GM21717 (cell line): ENCODE measurements around the gene NLRC3.
"Not testable (repeated sequence)": the region's sequence is repeated elsewhere in the genome, so short reads cannot be mapped to it uniquely, and the experiment has no call there.

Experiments used
- ATAC-seq: cut with Tn5 transposase; IDR thresholded peaks from one replicate; pipeline ENCODE4 v1.9.1; 2021; ENCODE audit warnings: mild to moderate bottlenecking, moderate library complexity; ENCODE audit not compliant: unreplicated experiment

NLRC3 gene

GRCh38 chr16:3515897-3516296 lies 61.3 kb downstream of the NLRC3 start:
- no peak for ATAC-seq

DNA sequence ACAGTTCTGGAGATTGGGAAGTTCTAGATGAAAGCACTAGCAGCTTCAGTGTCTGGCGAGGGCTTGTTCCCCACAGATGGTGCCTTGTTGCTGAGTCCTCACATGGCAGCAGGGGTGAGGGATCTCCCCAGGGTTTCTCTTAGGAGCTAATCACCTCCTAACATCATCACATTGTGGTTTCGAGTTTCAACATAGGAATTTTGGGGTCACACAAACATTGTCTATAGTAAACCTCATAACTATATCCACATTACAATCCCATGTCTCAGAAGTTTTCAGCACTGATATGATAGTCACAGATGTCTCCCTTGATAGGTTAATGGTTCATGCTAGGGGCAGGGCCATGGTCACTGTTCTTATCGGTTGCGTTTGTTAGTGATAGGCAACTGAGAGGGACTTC lies 62.6 kb downstream of the NLRC3 start:
- no peak for ATAC-seq

DNA sequence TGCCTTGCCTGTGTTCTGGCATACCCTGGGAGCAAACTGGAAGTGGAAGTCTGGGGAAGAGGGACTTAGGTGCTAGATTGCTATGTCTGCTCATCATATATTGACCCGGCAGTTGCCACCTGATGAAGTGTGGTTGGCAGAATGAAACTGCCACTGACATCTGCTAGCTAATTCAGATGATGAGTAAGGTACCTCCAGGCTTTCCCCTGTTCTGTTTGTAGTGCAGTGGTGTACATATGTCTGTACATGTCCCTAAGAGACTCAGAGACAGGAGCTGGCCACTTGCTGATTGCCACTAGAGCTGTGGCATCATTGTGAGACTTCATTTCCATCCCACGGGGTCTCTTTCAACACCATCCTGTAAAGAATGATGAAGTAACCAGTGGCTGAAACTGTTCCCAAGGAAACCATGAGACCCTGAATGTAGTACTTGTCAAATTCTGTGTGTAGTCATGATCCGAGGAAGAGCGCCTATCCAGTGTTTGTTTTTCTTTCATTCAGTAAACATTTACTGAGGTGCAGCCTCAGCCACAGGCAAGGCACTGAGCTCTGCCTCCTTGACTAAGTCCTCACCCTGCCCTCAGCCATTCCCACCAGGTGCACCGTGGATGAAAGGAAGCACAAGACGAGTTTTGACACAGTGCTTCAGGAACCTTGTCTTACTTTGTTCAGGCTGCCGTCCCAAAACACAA lies 63.2 kb downstream of the NLRC3 start:
- ATAC-seq: no peak

GRCh38 chr16:3511286-3512180 lies 65.7 kb downstream of the NLRC3 start:
- no peak for ATAC-seq

DNA sequence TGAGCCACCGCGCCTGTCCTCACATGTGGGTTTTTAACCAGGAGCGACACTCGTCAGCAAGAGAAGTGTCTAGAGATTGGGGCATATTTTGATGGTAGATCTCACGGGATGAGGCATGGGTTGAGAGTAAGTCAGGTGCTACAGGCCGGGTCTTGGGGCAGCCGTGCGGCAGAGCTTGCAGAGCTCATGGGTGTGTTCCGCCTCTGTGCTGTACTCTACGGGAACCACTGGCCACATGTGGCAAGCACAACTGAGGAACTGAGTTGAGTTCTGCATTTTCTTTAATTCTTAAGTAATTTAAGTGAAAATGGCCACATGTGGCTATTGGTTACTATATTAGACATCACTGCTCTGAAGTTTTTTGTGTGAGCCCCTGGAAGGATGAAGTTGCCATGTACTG lies 66.8 kb downstream of the NLRC3 start:
- no peak for ATAC-seq

DNA sequence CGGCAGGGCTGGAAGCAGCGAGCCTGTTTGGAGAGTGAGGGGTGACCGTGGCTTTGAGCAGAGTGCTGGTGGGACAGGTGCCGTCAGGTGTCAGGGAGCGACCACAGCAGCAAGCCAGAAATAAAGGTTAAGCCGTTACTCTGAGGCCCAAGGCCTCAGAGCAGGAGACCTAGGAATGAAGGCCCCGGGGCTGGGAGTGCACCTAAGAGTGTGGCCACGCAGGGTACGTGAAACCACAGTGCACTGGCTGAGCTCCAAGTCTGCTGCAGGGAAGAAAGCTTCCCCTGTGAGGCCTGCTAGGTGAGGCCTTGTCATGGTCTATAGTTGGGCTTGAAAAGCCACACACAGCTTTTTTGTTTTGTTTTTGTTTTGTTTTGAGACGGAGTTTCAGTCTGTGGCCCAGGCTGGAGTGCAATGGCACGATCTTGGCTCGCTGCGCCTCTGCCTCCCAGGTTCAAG lies 67.7 kb downstream of the NLRC3 start:
- ATAC-seq: peak; percentile 76

DNA sequence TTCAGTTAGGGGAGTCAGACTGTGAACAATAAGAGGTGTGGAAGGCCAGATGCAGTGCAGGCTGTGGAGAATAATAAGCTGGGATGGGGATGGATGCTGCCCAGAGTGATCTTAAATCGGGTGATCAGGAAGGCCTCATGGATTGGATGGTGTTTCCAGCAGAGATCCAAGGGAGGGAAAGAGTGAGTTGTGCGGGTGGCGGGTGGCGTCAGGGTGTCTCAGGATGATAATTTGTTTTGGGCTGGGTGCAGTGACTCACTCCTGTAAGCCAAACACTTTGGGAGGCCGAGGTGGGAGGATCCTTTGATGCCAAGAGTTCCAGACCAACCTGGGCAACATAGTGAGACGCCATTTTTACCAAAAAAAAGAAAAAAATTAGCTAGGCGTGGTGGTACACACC lies 68.5 kb downstream of the NLRC3 start:
- ATAC-seq: no peak

GRCh38 chr16:3503523-3503922 lies 73.7 kb downstream of the NLRC3 start:
- ATAC-seq: no peak

DNA sequence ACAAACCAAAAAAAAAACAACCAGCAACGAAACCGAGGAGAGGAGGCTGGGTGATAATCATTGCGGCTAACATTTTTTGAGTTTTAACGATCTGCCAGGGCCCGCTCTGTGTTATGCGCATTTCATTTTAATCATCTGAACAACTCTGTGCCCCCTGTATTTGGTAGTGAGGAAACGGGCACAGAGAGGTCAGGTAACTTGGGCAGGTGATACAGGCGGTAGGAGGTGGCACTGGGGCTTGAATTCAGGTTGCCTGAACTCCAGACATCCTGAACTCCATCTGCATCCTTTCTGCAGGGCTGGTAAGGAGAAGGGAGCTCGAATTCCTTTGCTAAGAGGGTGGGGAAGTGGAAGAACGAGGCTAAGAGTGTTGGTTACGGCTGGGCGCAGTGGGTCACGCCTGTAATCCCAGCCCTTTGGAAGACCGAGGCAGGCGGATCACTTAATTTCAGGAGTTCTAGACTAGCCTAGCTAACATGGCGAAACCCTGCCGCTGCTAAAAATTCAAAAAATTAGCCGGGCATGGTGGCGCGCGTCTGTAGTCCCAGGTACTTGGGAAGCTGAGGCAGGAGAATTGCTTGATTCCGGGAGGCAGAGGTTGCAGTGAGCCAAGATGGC lies 75.3 kb downstream of the NLRC3 start:
- ATAC-seq: no peak

DNA sequence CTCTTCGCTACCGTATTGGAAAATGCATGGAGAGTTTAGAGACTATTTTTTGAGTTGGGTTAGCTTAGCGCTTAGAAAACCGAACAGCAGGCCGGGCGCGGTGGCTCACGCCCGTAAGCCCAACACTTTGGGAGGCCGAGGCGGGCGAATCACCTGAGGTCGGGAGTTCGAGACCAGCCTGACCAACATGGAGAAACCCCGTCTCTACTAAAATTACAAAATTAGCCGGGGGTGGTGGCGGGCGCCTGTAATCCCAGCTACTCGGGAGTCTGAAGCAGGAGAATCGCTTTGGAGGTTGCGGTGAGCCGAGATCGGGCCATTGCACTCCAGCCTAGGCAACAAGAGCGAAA lies 75.8 kb downstream of the NLRC3 start:
- ATAC-seq: not testable (repeated sequence)

DNA sequence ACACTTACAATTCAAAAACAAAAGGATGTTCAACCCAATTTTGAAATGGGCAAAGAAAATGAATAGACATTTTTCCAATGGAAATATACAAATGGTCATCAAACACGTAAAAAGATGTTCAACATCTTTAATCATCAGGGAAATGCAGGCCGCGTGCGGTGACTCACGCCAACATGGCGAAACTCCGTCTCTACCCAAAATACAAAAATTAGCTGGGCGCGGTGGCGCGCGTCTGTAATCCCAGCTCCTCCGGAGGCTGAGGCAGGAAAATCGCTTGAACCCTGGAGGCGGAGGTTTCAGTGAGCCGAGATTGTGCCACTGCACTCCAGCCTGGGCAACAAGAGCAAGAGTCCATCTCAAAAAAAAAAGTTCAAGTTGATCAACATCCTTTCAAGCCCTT lies 78.2 kb downstream of the NLRC3 start:
- ATAC-seq: no peak

DNA sequence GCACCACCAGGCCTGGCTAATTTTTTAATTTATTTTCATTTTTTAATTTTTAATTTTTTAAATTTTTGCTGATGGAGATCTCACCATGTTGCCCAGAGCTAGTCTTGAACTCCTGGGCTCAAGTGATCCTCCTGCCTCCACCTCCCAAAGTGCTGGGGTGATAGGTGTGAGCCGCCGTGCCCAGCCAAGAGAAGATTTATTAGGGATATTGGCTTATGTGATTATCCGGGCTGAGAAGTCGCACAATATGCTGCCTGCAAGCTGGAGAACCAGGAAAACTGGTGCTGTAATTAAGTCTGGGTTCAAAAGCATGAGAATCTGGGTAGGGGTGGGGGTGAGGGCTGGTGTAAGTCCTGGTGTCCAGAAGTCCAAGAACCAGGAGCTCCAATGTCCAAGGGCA lies 79.4 kb downstream of the NLRC3 start:
- ATAC-seq: no peak

DNA sequence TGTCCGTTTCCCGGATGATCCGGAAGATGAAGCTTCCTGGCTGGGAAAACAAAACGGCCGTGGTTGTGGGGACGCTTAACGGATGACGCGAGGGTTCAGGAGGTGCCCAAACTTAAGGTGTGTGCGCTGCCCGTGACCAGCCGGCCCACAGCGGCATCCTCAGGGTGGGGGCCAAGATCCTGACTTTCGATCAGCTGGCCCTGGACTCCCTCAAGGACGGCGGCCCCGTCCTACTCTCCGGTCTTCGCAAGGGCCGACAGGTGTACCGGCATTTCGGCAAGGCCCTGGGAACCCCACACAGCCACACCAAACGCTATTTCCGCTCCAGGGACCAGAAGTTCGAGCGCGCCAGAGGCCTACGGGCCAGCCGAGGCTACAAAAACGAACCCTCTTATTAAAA lies 80.8 kb downstream of the NLRC3 start:
- no peak for ATAC-seq

DNA sequence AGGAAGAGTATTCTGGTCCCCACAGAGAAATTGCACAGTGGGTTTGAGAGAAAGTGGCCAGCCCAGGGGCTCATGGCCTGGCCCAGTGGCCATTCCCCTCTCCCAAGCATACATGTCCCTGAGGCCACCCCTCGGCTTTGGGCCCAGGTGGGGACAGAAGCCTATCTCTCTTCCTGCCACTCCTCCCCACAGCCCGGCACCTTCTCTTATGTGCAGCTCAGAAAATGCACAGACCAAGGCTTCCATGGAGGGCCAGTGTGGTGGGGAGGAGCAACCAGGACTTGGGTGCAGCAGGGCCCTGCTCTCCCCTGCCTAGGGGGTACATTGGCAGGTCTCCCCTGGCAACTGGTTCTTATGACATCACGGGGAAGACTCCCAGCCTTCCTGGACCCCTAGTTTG lies 82.0 kb downstream of the NLRC3 start, which contains the start of gene C16orf90:
Gene C16orf90, minus strand, starts transcription at position 314 of the 400 bp plus-strand sequence. Its CDS starts 68 bp downstream, at position 246.
- no peak for ATAC-seq

DNA sequence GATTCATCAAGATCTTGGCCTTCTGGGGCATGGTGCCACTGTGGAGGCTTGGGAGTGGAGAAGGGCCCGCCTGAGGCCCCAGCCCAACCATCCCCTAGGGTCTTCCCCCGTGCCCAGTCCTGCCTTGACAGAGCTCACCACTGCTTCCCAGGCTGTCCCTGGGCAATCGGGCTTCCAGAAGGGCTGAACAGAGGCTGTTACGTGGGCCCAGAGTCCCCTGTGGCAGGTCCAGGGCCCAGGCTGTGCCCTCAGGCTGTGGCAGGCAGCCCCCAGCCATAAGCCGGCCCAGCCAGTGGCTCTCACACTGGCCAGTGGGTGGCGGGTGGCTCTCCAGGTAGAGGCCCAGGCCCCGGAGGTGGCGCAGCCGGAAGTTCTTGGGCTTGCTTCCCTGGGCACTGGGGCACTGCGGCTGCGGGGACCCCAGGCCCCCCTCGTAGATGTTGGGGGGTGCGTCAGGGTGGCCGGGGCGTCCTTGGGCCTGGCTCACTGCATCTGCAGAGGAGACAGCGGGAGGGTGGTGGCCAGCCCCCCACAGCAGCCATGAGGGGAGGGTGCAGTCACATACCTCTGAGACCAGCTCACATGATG lies 82.7 kb downstream of the NLRC3 start:
- ATAC-seq: no peak

DNA sequence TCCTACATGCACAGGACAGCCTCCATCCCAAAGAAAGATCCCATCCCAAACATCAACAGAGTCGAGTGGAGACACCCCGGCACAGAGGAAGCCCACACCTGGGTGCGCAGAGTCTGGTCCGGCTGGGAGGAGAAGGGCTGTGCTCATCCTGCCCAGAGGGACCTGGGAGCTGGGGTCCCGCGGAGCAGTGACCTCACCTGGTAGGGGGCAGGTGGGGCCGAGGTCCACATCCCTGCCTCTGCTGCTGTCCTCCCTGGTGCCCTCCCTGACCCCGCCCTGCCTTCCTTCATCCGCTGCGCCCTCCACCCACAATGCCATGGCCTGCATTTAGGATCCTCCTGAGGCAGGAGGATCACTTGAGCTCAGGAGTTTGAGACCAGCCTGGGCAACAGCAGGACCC lies 84.8 kb downstream of the NLRC3 start:
- no peak for ATAC-seq

DNA sequence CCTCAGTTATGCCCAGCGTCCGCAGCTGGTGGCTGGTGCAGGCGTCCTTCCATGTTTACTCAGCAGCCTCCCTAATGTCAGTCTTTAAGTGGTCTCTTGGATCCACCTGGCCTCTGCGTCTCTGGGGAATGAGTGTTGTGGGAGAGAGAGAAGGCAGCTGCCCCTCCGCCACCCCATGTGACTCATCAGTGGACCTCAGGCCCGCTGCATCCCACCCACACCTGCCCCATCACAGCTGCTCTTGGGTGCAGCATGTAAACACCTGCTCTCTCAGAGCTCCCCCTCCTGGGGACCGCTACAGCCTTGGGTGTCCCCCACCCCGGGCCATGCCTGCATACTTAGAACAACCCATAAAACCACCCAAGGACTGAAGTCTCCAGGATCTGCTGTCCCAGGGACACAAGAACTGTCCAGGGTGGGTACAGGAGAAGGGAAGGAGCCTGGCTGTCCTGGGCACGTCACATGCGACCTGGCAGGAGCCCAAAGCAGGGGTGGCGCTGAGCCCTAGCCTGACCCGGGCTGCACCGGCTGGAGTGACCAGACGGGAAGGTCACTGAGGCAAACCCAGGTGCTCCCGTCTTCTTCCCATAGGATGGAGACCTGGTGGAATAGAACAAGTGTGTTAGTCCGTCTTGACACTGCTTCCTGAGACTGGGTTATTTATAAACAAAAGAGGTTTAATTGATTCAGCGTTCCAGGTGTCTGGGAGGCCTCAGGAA lies 86.1 kb downstream of the NLRC3 start:
- no peak for ATAC-seq
